BLaER1 treated with 17β-estradiol and CSF1 and Interleukin-3, amounts not matched to agents 10 nM and 100 nM (cell line): ENCODE data around the gene CTNNA1.
"Not testable (repeated sequence)": the region's sequence is repeated elsewhere in the genome, so short reads cannot be mapped to it uniquely, and the experiment has no call there.

ENCODE experiments used
- H3K27ac ChIP-seq, 11 experiments: shearing (Covaris generic); formaldehyde crosslinking; 2 replicates each; pipeline ENCODE4 v1.8.1; 2022
- H3K27me3 ChIP-seq, 11 experiments: shearing (Covaris generic); formaldehyde crosslinking; 2 replicates each; pipeline ENCODE4 v1.8.1; 2022
- H3K36me3 ChIP-seq, 11 experiments: shearing (Covaris generic); formaldehyde crosslinking; 2 replicates each; pipeline ENCODE4 v1.8.1; 2022
- H3K4me1 ChIP-seq, 10 experiments: shearing (Covaris generic); formaldehyde crosslinking; 2 replicates each; pipeline ENCODE4 v1.8.1; 2022
- H3K4me2 ChIP-seq, 11 experiments: shearing (Covaris generic); formaldehyde crosslinking; 2 replicates each; pipeline ENCODE4 v1.8.1; 2022
- H3K4me3 ChIP-seq, 10 experiments: shearing (Covaris generic); formaldehyde crosslinking; 2 replicates each; pipeline ENCODE4 v1.8.1; 2022
- H3K9ac ChIP-seq, 11 experiments: shearing (Covaris generic); formaldehyde crosslinking; 2 replicates each; pipeline ENCODE4 v1.8.1; 2022
- H3K9me3 ChIP-seq, 11 experiments: shearing (Covaris generic); formaldehyde crosslinking; replicated peaks in 1 of 11; 2 replicates each; pipeline ENCODE4 v1.8.1; 2022
- H4K20me1 ChIP-seq, 11 experiments: shearing (Covaris generic); formaldehyde crosslinking; 2 replicates each; pipeline ENCODE4 v1.8.1; 2022
- Cebpa-rat ChIP-seq, 11 experiments: shearing (Covaris generic); IDR thresholded peaks; 2 replicates each; pipeline ENCODE4 v1.8.1; 2022

The CTNNA1 gene

GRCh38 chr5:138762110-138762509 is 8.9 kb downstream of the CTNNA1 start:
- Histone ChIP-seq H4K20me1 (peaks cover 94 to 100% (median 100%) of the 10 kb centered on the region in 11 experiments), H3K4me1 (peaks cover 24 to 52% (median 31%) of the 10 kb centered on the region in 10 experiments), H3K27ac (no peak overlapping the region), H3K9ac (peak overlapping the region in 1 of 11 experiments; percentile 16; a peak in 2 of 22 replicates), H3K9me3 (no peaks in the 10 kb centered on the region), H3K4me2 (peak overlapping the region in 8 of 11 experiments; percentile 14 to 74 (median 61); a peak in 7 of 22 replicates), H3K27me3 (no peaks in the 10 kb centered on the region), H3K36me3 (peaks cover 27 to 82% (median 64%) of the 10 kb centered on the region in 11 experiments), H3K4me3 (no peak overlapping the region)
- no peak for TF ChIP-seq Cebpa-rat (IDR thresholded peaks at IDR 0.05)

- no peaks in the 10 kb centered on the region; a peak in 1 of 22 replicates for H3K9me3 ChIP-seq
- peaks cover 92 to 100% (median 100%) of the 10 kb centered on the region in 11 experiments for H4K20me1 ChIP-seq
- no peak overlapping the region for H3K27ac ChIP-seq
- no peak overlapping the region for H3K9ac ChIP-seq
- TF ChIP-seq Cebpa-rat (IDR thresholded peaks at IDR 0.05), result no peak
- H3K27me3 ChIP-seq, result no peaks in the 10 kb centered on the region
- H3K4me2 ChIP-seq, result no peak overlapping the region
- H3K36me3 ChIP-seq, result peaks cover 22 to 82% (median 57%) of the 10 kb centered on the region in 11 experiments
- H3K4me3 ChIP-seq, result no peak overlapping the region
- peaks cover 22 to 46% (median 29%) of the 10 kb centered on the region in 10 experiments for H3K4me1 ChIP-seq
Observed at GRCh38 chr5:138763037-138763778, 10.0 kb downstream of the CTNNA1 start.

GRCh38 chr5:138770291-138770690 is 17.1 kb downstream of the CTNNA1 start:
- Histone ChIP-seq H3K4me3 (no peak overlapping the region), H3K4me2 (peak overlapping the region in 9 of 11 experiments; percentile 11 to 60 (median 41); a peak in 13 of 22 replicates), H3K9me3 (peaks cover 0 to 23% (median 17%) of the 10 kb centered on the region in 11 experiments; a peak in 21 of 22 replicates), H3K27me3 (no peaks in the 10 kb centered on the region), H3K9ac (no peak overlapping the region), H4K20me1 (peaks cover 75 to 100% (median 91%) of the 10 kb centered on the region in 11 experiments), H3K27ac (peak overlapping the region in 1 of 11 experiments; percentile 20; a peak in 1 of 22 replicates), H3K4me1 (peaks cover 5 to 26% (median 18%) of the 10 kb centered on the region in 10 experiments; a peak in 17 of 20 replicates), H3K36me3 (peaks cover 20 to 60% (median 30%) of the 10 kb centered on the region in 11 experiments)
- TF ChIP-seq Cebpa-rat (IDR thresholded peaks at IDR 0.05), result no peak

- Histone ChIP-seq H3K9me3 (peaks cover under 1 to 30% (median 24%) of the 10 kb centered on the region in 11 experiments; a peak in 21 of 22 replicates), H3K27me3 (no peaks in the 10 kb centered on the region), H4K20me1 (peaks cover 70 to 97% (median 84%) of the 10 kb centered on the region in 11 experiments), H3K9ac (no peak overlapping the region), H3K4me3 (no peak overlapping the region), H3K36me3 (peaks cover 24 to 66% (median 33%) of the 10 kb centered on the region in 11 experiments), H3K27ac (0 out of 22 replicates have a peak overlapping the region, but pooled peaks of 1 of the 11 experiments have one; percentile 10), H3K4me1 (peaks cover 5 to 26% (median 18%) of the 10 kb centered on the region in 10 experiments; a peak in 17 of 20 replicates), H3K4me2 (peak overlapping the region in 7 of 11 experiments; percentile 23 to 60 (median 42); a peak in 12 of 22 replicates)
- no peak for TF ChIP-seq Cebpa-rat (IDR thresholded peaks at IDR 0.05)
Observed at GRCh38 chr5:138770977-138771376, 17.8 kb downstream of the CTNNA1 start.

- Histone ChIP-seq H3K4me2 (no peak overlapping the region), H4K20me1 (peaks cover 49 to 76% (median 63%) of the 10 kb centered on the region in 11 experiments), H3K27ac (no peak overlapping the region)
Observed at GRCh38 chr5:138772986-138773594, 19.9 kb downstream of the CTNNA1 start.

GRCh38 chr5:138773624-138774023 is 20.4 kb downstream of the CTNNA1 start:
- H3K4me1 ChIP-seq, result peaks cover 0 to 21% (median 16%) of the 10 kb centered on the region in 10 experiments; a peak in 17 of 20 replicates
- H3K36me3 ChIP-seq, result peaks cover 31 to 63% (median 42%) of the 10 kb centered on the region in 11 experiments
- not testable (repeated sequence) for H3K27me3 ChIP-seq, H3K9ac ChIP-seq, H3K4me3 ChIP-seq, H3K4me2 ChIP-seq, H3K27ac ChIP-seq
- peaks cover 6 to 49% (median 40%) of the 10 kb centered on the region in 11 experiments for H3K9me3 ChIP-seq
- H4K20me1 ChIP-seq, result peaks cover 44 to 76% (median 59%) of the 10 kb centered on the region in 11 experiments

More at GRCh38 chr5:138772986-138773594, 19.9 kb downstream of the CTNNA1 start:
- Histone ChIP-seq H3K4me3 (no peak overlapping the region), H3K27me3 (no peaks in the 10 kb centered on the region), H3K4me1 (peaks cover 0 to 21% (median 16%) of the 10 kb centered on the region in 10 experiments; a peak in 17 of 20 replicates), H3K9me3 (peaks cover 6 to 44% (median 35%) of the 10 kb centered on the region in 11 experiments), H3K9ac (no peak overlapping the region), H3K36me3 (peaks cover 27 to 63% (median 37%) of the 10 kb centered on the region in 11 experiments)
- no peak for TF ChIP-seq Cebpa-rat (IDR thresholded peaks at IDR 0.05)

GRCh38 chr5:138775034-138775433 is 21.8 kb downstream of the CTNNA1 start:
- Histone ChIP-seq H3K36me3 (peaks cover 39 to 65% (median 52%) of the 10 kb centered on the region in 11 experiments), H3K4me1 (peaks cover 0 to 16% (median 12%) of the 10 kb centered on the region in 10 experiments; a peak in 17 of 20 replicates), H3K4me2 (no peak overlapping the region), H4K20me1 (peaks cover 30 to 76% (median 58%) of the 10 kb centered on the region in 11 experiments), H3K9me3 (peaks cover 6 to 60% (median 53%) of the 10 kb centered on the region in 11 experiments), H3K27me3 (no peaks in the 10 kb centered on the region), H3K4me3 (no peak overlapping the region), H3K27ac (no peak overlapping the region), H3K9ac (no peak overlapping the region)
- no peak for TF ChIP-seq Cebpa-rat (IDR thresholded peaks at IDR 0.05)

GRCh38 chr5:138778234-138778633 is 25.0 kb downstream of the CTNNA1 start:
- H3K4me2 ChIP-seq, result no peak overlapping the region
- no peak for TF ChIP-seq Cebpa-rat (IDR thresholded peaks at IDR 0.05)
- H3K27ac ChIP-seq, result no peak overlapping the region
- H3K4me1 ChIP-seq, result no peaks in the 10 kb centered on the region
- H3K4me3 ChIP-seq, result no peak overlapping the region
- no peaks in the 10 kb centered on the region for H3K27me3 ChIP-seq
- no peak overlapping the region for H3K9ac ChIP-seq
- peaks cover 13 to 76% (median 55%) of the 10 kb centered on the region in 11 experiments; a peak in 19 of 22 replicates for H4K20me1 ChIP-seq
- H3K9me3 ChIP-seq, result peaks cover 6 to 57% (median 54%) of the 10 kb centered on the region in 11 experiments
- peaks cover 56 to 83% (median 72%) of the 10 kb centered on the region in 11 experiments for H3K36me3 ChIP-seq
